HG03571 (cell line): ENCODE measurements around the gene NOB1.

ENCODE experiments used
- ATAC-seq: cut with Tn5 transposase; IDR thresholded peaks from one replicate; pipeline ENCODE4 v1.9.1; 2021; ENCODE audit not compliant: unreplicated experiment

The NOB1 gene

GRCh38 chr16:69721441-69721957, 33.2 kb downstream of the NOB1 start:
- no peak for ATAC-seq

GRCh38 chr16:69720822-69721430, 33.8 kb downstream of the NOB1 start:
- no peak for ATAC-seq

- ATAC-seq = no peak
These were observed 36.5 kb downstream of the NOB1 start for GRCh38 chr16:69718111-69718764.

- no peak for ATAC-seq
These were observed 37.7 kb downstream of the NOB1 start for GRCh38 chr16:69717066-69717465.

- no peak for ATAC-seq
These were observed 41.7 kb downstream of the NOB1 start for GRCh38 chr16:69712914-69713581.

GRCh38 chr16:69712277-69712676, 42.4 kb downstream of the NOB1 start:
- no peak for ATAC-seq

- ATAC-seq = no peak
These were observed 43.5 kb downstream of the NOB1 start for GRCh38 chr16:69711115-69711740.

- no peak for ATAC-seq
These were observed 45.2 kb downstream of the NOB1 start for GRCh38 chr16:69709456-69710084.

GRCh38 chr16:69707920-69708683, 46.6 kb downstream of the NOB1 start:
- no peak for ATAC-seq

GRCh38 chr16:69706975-69707340, 47.8 kb downstream of the NOB1 start:
- no peak for ATAC-seq

GRCh38 chr16:69706256-69706974, 48.3 kb downstream of the NOB1 start:
- ATAC-seq = no peak

- no peak for ATAC-seq
These were observed 51.1 kb downstream of the NOB1 start for GRCh38 chr16:69703638-69704037.

- no peak for ATAC-seq
These were observed 52.9 kb downstream of the NOB1 start for GRCh38 chr16:69701866-69702265.

- no peak for ATAC-seq
These were observed 53.3 kb downstream of the NOB1 start for GRCh38 chr16:69701452-69701851.

GRCh38 chr16:69699915-69700314, 54.8 kb downstream of the NOB1 start:
- ATAC-seq = no peak

- no peak for ATAC-seq
These were observed 56.3 kb downstream of the NOB1 start for GRCh38 chr16:69698404-69698803.

GRCh38 chr16:69693916-69694315, 60.8 kb downstream of the NOB1 start:
- ATAC-seq = no peak

- ATAC-seq = no peak
These were observed 62.5 kb downstream of the NOB1 start for GRCh38 chr16:69691980-69692911.
